B cell (primary cell): ENCODE results near the gene GLIS1.

Experiments
- CTCF ChIP-seq: fragments of 200-600 bp; IDR thresholded peaks from one replicate; pipeline ENCODE4 v1.8.0; 2022; ENCODE audit warnings: antibody characterized with exemption, mild to moderate bottlenecking
- EZH2 ChIP-seq: IDR thresholded peaks from 2 replicates; pipeline ENCODE4 v1.6.1; 2012; ENCODE audit warnings: borderline replicate concordance, low read depth, mild to moderate bottlenecking, moderate library complexity, low read length; ENCODE audit not compliant: insufficient read depth, poor library complexity, severe bottlenecking

GRCh38 chr1:53766194-53766742 is 27.3 kb upstream of the GLIS1 start:
- TF ChIP-seq CTCF = no peak
- no peak for TF ChIP-seq EZH2
